HCT116 (cell line): ENCODE measurements around the gene PARM1. TPM values are rescaled to one million over a fixed set of nuclear protein-coding genes. Genes with fewer than 3 reads are reported as not detected.

Experiments used
- ATAC-seq: fragments of 200-7000 bp; cut with Tn5 transposase; 2 replicates; pipeline ENCODE4 v1.9.1; 2020; ENCODE audit warnings: mild to moderate bottlenecking, moderate library complexity
- BruUV-seq: library from RNA; stranded (reverse); fragments of 400-500 nt; replicated peaks from 2 replicates; lab custom pipeline; 2021; lab: Mats Ljungman, UMichigan
- CTCF ChIA-PET: fragments of 300-600 bp; sonication (Branson Sonifier 250); formaldehyde crosslinking; loops from one replicate; lab custom pipeline; 2021; ENCODE audit warnings: antibody characterized with exemption; lab: Charles Lee
- POLR2A ChIA-PET: fragments of 300-600, 350-600 bp; sonication (Branson Sonifier 250); formaldehyde crosslinking; loops from one replicate; lab custom pipeline; 2021; ENCODE audit warnings: antibody characterized with exemption; lab: Charles Lee
- RAD21 ChIA-PET, 2 experiments: fragments of 300-600 bp; sonication (Branson Sonifier 250); formaldehyde crosslinking; loops; one replicate each; lab custom pipeline; 2023; ENCODE audit warnings: low total read pairs in 2 of 2; ENCODE audit not compliant: uncharacterized antibody in 2 of 2, unreplicated experiment in 2 of 2, low non-redundant PET in 1 of 2; lab: Charles Lee
- DNase-seq: peaks from one replicate; pipeline ENCODE4 v3.0.0-alpha.2; 2010; ENCODE audit warnings: low read depth, low spot score
- H2AFZ ChIP-seq: fragments of 200-600 bp; shearing (Covaris generic), sonication (generic); 2 replicates; pipeline ENCODE4 v1.6.1; 2017; ENCODE audit warnings: low read depth, mixed run types, mixed read lengths, antibody characterized with exemption, low read length; ENCODE audit not compliant: poor library complexity, severe bottlenecking
- H3K27ac ChIP-seq: 2 replicates; pipeline ENCODE4 v1.5.1; 2012; ENCODE audit warnings: low read depth, low read length
- H3K27me3 ChIP-seq: fragments of 200-600 bp; sonication (generic); 2 replicates; pipeline ENCODE4 v1.6.1; 2016; ENCODE audit warnings: mixed run types, low read length, mixed read lengths; ENCODE audit not compliant: insufficient read depth
- H3K36me3 ChIP-seq, 2 experiments: fragments of 200-500 bp in 1 of 2; fragments of 200-600 bp in 1 of 2; sonication (Bioruptor generic) in 1 of 2; sonication (generic) in 1 of 2; 2 replicates each; pipeline versions ENCODE4 v1.5.1 to v1.6.1; 2014 to 2016; ENCODE audit warnings: low read length in 2 of 2, inconsistent platforms in 1 of 2, mixed read lengths in 1 of 2, mixed run types in 1 of 2; ENCODE audit not compliant: insufficient read depth in 2 of 2, control insufficient read depth in 1 of 2
- H3K4me1 ChIP-seq, 2 experiments: fragments of 200-600 bp in 1 of 2; sonication (generic) in 1 of 2; 2 replicates each; pipeline versions ENCODE4 v1.5.1 to v1.6.1; 2012 to 2017; ENCODE audit warnings: low read length in 2 of 2, inconsistent platforms in 1 of 2, mild to moderate bottlenecking in 1 of 2, mixed read lengths in 1 of 2, mixed run types in 1 of 2, moderate library complexity in 1 of 2; ENCODE audit not compliant: insufficient read depth in 2 of 2, control insufficient read depth in 1 of 2
- H3K4me2 ChIP-seq: fragments of 200-600 bp; sonication (generic); 2 replicates; pipeline ENCODE4 v1.6.1; 2017; ENCODE audit warnings: mixed run types, low read length, mixed read lengths
- H3K4me3 ChIP-seq, 2 experiments: fragments of 200-600 bp in 1 of 2; sonication (generic) in 1 of 2; replicated peaks in 1 of 2; 2 replicates each; pipeline ENCODE4 v1.5.1; 2011 to 2016; ENCODE audit warnings: low read length in 2 of 2, control low read depth in 1 of 2, low read depth in 1 of 2, mild to moderate bottlenecking in 1 of 2, mixed read lengths in 1 of 2, mixed run types in 1 of 2
- H3K79me2 ChIP-seq: fragments of 200-600 bp; sonication (generic); 2 replicates; pipeline ENCODE4 v1.6.1; 2017; ENCODE audit warnings: mild to moderate bottlenecking, mixed run types, low read length, moderate library complexity, mixed read lengths; ENCODE audit not compliant: insufficient read depth
- H3K9ac ChIP-seq: fragments of 200-600 bp; sonication (generic); 2 replicates; pipeline ENCODE4 v1.6.1; 2016; ENCODE audit warnings: low read length, mixed read lengths
- H3K9me2 ChIP-seq: fragments of 200-600 bp; sonication (generic), shearing (Covaris generic); 2 replicates; pipeline ENCODE4 v1.6.1; 2017; ENCODE audit warnings: mixed run types, mild to moderate bottlenecking, moderate library complexity; ENCODE audit not compliant: insufficient read depth
- H3K9me3 ChIP-seq, 2 experiments: fragments of 200-500 bp in 1 of 2; fragments of 200-600 bp in 1 of 2; sonication (Bioruptor generic) in 1 of 2; sonication (generic) in 1 of 2; 2 replicates each; pipeline ENCODE4 v1.6.1; 2014 to 2017; ENCODE audit warnings: low read length in 2 of 2, mixed read lengths in 2 of 2, inconsistent platforms in 1 of 2, low read depth in 1 of 2, mild to moderate bottlenecking in 1 of 2, mixed run types in 1 of 2, moderate library complexity in 1 of 2; ENCODE audit not compliant: control insufficient read depth in 1 of 2, insufficient read depth in 1 of 2
- H4K20me1 ChIP-seq: fragments of 200-600 bp; sonication (generic), shearing (Covaris generic); 2 replicates; pipeline ENCODE4 v1.6.1; 2017; ENCODE audit warnings: mixed run types, mild to moderate bottlenecking, moderate library complexity; ENCODE audit not compliant: insufficient read depth
- ATF3 ChIP-seq: IDR thresholded peaks from 2 replicates; pipeline ENCODE4 v1.6.1; 2012
- CEBPB ChIP-seq: IDR thresholded peaks from 2 replicates; pipeline ENCODE4 v1.6.1; 2012; ENCODE audit warnings: low read depth
- EGR1 ChIP-seq: IDR thresholded peaks from 2 replicates; pipeline ENCODE4 v1.6.1; 2012; ENCODE audit warnings: low read depth
- ELF1 ChIP-seq: IDR thresholded peaks from 2 replicates; pipeline ENCODE4 v1.6.1; 2012; ENCODE audit warnings: low read depth, borderline replicate concordance
- EZH2phosphoT487 ChIP-seq: fragments of 200-600 bp; IDR thresholded peaks from 2 replicates; pipeline ENCODE4 v1.6.1; 2018; ENCODE audit warnings: antibody characterized with exemption, borderline replicate concordance
- FOSL1 ChIP-seq: IDR thresholded peaks from 2 replicates; pipeline ENCODE4 v1.6.1; 2012; ENCODE audit warnings: low read depth
- MAX ChIP-seq: IDR thresholded peaks from 2 replicates; pipeline ENCODE4 v1.6.1; 2012
- POLR2A ChIP-seq: IDR thresholded peaks from 2 replicates; pipeline ENCODE4 v1.7.0; 2011; ENCODE audit warnings: borderline replicate concordance; ENCODE audit not compliant: insufficient read depth, insufficient read length; ENCODE audit errors: extremely low read depth
- POLR2AphosphoS5 ChIP-seq: IDR thresholded peaks from 2 replicates; pipeline ENCODE4 v1.6.1; 2011; ENCODE audit warnings: mild to moderate bottlenecking, low read depth, low read length, moderate library complexity
- REST ChIP-seq: IDR thresholded peaks from 2 replicates; pipeline ENCODE4 v1.6.1; 2012; ENCODE audit warnings: low read depth
- SIN3A ChIP-seq: IDR thresholded peaks from 2 replicates; pipeline ENCODE4 v1.6.1; 2012; ENCODE audit warnings: low read depth
- SP1 ChIP-seq: IDR thresholded peaks from 2 replicates; pipeline ENCODE4 v1.6.1; 2012; ENCODE audit warnings: low read depth
- SRF ChIP-seq: IDR thresholded peaks from 2 replicates; pipeline ENCODE4 v1.6.1; 2012; ENCODE audit warnings: low read depth
- YY1 ChIP-seq: IDR thresholded peaks from 2 replicates; pipeline ENCODE4 v1.6.1; 2011; ENCODE audit warnings: low read length, low read depth, moderate library complexity, mild to moderate bottlenecking; ENCODE audit not compliant: insufficient replicate concordance; ENCODE audit errors: extremely low read depth
- intact Hi-C: fragments of 100-400 bp; cut with micrococcal nuclease; formaldehyde crosslinking; loops from 2 replicates; pipeline ENCODE4 v1.10.0; 2022
- total RNA-seq: library from RNA; stranded (reverse); gene quantifications from one replicate; pipeline ENCODE4 v1.2.1, GENCODE V29; 2021; ENCODE audit not compliant: unreplicated experiment

The PARM1 gene
- total RNA-seq, 1 experiment from 2014 or later = 11.7 TPM

- Histone ChIP-seq H3K4me2 (no peak overlapping the region), H3K4me1 (no peaks in the 10 kb centered on the region), H3K9me3 (no peaks in the 10 kb centered on the region), H3K36me3 (no peaks in the 10 kb centered on the region), H3K9ac (no peak overlapping the region), H3K79me2 (no peaks in the 10 kb centered on the region), H3K9me2 (no peaks in the 10 kb centered on the region), H4K20me1 (no peaks in the 10 kb centered on the region), H2AFZ (no peak overlapping the region), H3K4me3 (no peak overlapping the region), H3K27ac (no peak overlapping the region), H3K27me3 (no peaks in the 10 kb centered on the region)
- no peak for TF ChIP-seq CEBPB
- TF ChIP-seq MAX = no peak
- TF ChIP-seq SIN3A = no peak
- TF ChIP-seq SRF = no peak
- no peak for TF ChIP-seq POLR2AphosphoS5
- TF ChIP-seq POLR2A = no peak
- TF ChIP-seq REST = no peak
- TF ChIP-seq SP1 = no peak
- no peak for TF ChIP-seq EZH2phosphoT487
- no peak for TF ChIP-seq ELF1
- no peak for TF ChIP-seq EGR1
- no peak for TF ChIP-seq ATF3
- no peak for TF ChIP-seq FOSL1
- TF ChIP-seq YY1 = no peak
- DNase-seq (no peak), ATAC-seq (no peak)
- ChIA-PET POLR2A (no interaction called here), RAD21 (no interaction called here), CTCF (no interaction called here)
- intact Hi-C loops = no loop called here
- no TSS peak for BruUV-seq
Observed at GRCh38 chr4:74962584-74962983, 29.7 kb downstream of the PARM1 start.
